ENCODE results near the gene AHCYL2. TPM values are rescaled to one million over a fixed set of nuclear protein-coding genes. Genes with fewer than 3 reads are reported as not detected.

The AHCYL2 gene
- total RNA-seq, 1 experiment from 2014 or later: 23.2 TPM

DNA sequence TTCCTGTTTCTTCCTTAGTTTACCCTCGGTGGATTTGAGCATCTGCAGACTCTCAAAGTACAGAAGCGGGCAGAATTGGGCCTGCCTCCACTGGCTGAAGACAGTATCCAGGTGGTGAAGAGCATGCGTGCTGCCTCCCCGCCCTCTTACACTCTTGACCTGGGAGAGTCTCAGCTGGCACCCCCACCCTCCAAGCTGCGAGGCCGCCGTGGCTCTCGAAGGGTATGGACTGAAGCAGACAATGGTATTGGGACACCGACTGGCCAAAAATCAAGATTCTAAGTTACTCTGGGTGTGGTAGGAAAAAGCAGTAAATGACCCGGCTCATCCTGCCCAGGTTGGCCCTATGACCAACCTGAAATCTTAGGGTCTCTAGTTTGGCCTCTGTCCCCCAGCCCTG is 231.6 kb downstream of the AHCYL2 start:
- H3K9me3 Mint-ChIP-seq: no peaks in the 10 kb centered on the region
- H3K4me2 ChIP-seq (ENCODE audit: insufficient read depth, insufficient read length, low read length): no peak overlapping the region
- no peak overlapping the region for H3K4me3 Mint-ChIP-seq
- TF ChIP-seq, protein P1, sequence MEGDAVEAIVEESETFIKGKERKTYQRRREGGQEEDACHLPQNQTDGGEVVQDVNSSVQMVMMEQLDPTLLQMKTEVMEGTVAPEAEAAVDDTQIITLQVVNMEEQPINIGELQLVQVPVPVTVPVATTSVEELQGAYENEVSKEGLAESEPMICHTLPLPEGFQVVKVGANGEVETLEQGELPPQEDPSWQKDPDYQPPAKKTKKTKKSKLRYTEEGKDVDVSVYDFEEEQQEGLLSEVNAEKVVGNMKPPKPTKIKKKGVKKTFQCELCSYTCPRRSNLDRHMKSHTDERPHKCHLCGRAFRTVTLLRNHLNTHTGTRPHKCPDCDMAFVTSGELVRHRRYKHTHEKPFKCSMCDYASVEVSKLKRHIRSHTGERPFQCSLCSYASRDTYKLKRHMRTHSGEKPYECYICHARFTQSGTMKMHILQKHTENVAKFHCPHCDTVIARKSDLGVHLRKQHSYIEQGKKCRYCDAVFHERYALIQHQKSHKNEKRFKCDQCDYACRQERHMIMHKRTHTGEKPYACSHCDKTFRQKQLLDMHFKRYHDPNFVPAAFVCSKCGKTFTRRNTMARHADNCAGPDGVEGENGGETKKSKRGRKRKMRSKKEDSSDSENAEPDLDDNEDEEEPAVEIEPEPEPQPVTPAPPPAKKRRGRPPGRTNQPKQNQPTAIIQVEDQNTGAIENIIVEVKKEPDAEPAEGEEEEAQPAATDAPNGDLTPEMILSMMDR (conservative IDR thresholded peaks at IDR 0.05): no peak
- H3K9ac ChIP-seq (ENCODE audit: extremely low read depth, insufficient read length, low read length): no peak overlapping the region
- H3K27ac Mint-ChIP-seq: no peak overlapping the region
- no peak overlapping the region for H2BK15ac ChIP-seq (ENCODE audit: low read depth, low read length)
- no peak overlapping the region for H3T11ph ChIP-seq (ENCODE audit: low read length)
- H3K23me2 ChIP-seq (ENCODE audit: insufficient read length, low read depth, low read length, poor library complexity, severe bottlenecking): peaks cover 3% of the 10 kb centered on the region
- H2BK12ac ChIP-seq (ENCODE audit: insufficient read length, low read depth, low read length): no peak overlapping the region
- no peak overlapping the region for H4K91ac ChIP-seq (ENCODE audit: insufficient read length, low read depth, low read length)
- no peak overlapping the region for H3K56ac ChIP-seq (ENCODE audit: insufficient read length, low read depth, low read length)
- no peak overlapping the region for H3K23ac ChIP-seq (ENCODE audit: insufficient read length, low read depth, low read length)
- H3K79me2 ChIP-seq (ENCODE audit: insufficient read depth, low read length): no peaks in the 10 kb centered on the region
- H2BK120ac ChIP-seq (ENCODE audit: low read depth, low read length, poor library complexity, severe bottlenecking): no peak overlapping the region
- H3K18ac ChIP-seq (ENCODE audit: insufficient read length, low read depth, low read length): no peak overlapping the region
- H3K27me3 Mint-ChIP-seq (ENCODE audit: low read depth): no peaks in the 10 kb centered on the region
- H3K27ac ChIP-seq (ENCODE audit: insufficient read length, low read depth, low read length): no peak overlapping the region
- peaks cover 5 to 35% (median 32%) of the 10 kb centered on the region in 3 experiments; a peak in 6 of 7 replicates for H3K36me3 Mint-ChIP-seq (ENCODE audit: insufficient read depth in 1 of 3, low read depth in 3 of 3)
- DNase-seq: no peak
- no peaks in the 10 kb centered on the region for H3K4me1 Mint-ChIP-seq
- no peak overlapping the region for H3K4ac ChIP-seq (ENCODE audit: low read depth, low read length)
- no peak overlapping the region for H2BK5ac ChIP-seq (ENCODE audit: insufficient read length, low read length)
- no CpG with 5 or more reads among the region's 10 CpGs for WGBS (ENCODE audit: extremely low coverage, insufficient read length, low lambda C conversion rate)
- H3K9me3 ChIP-seq (ENCODE audit: control insufficient read depth, low read depth, low read length): no peaks in the 10 kb centered on the region
- no peaks in the 10 kb centered on the region for H4K20me1 ChIP-seq (ENCODE audit: control insufficient read depth, insufficient read depth, insufficient read length)
- no peak overlapping the region for H2BK20ac ChIP-seq (ENCODE audit: low read depth, low read length, poor library complexity, severe bottlenecking)
- no peak overlapping the region for H2AFZ ChIP-seq (ENCODE audit: low read length)
- no peak overlapping the region for H4K8ac ChIP-seq (replicated peaks; ENCODE audit: insufficient read length, low read depth, low read length)
- H4K5ac ChIP-seq (ENCODE audit: insufficient read length, low read depth, low read length): no peak overlapping the region
- H2AK5ac ChIP-seq (ENCODE audit: insufficient read length, low read length): no peak overlapping the region
- H3K79me1 ChIP-seq (ENCODE audit: insufficient read depth, low read depth, low read length, poor library complexity, severe bottlenecking): no peaks in the 10 kb centered on the region
- no peak overlapping the region for H3K14ac ChIP-seq (ENCODE audit: insufficient read depth, low read length)
- no peaks in the 10 kb centered on the region for H3K4me1 ChIP-seq (ENCODE audit: insufficient read depth, low read length)
- H3K27me3 ChIP-seq (ENCODE audit: insufficient read depth, low read length): no peaks in the 10 kb centered on the region

All from H9 (cell line).